ENCODE measurements around the gene SHISA7. TPM values are rescaled to one million over a fixed set of nuclear protein-coding genes. Genes with fewer than 3 reads are reported as not detected.

The SHISA7 gene
- total and polyA plus RNA-seq, 2 of the 4 experiments (the other 2 are of a cell fraction): not detected

- H4K91ac ChIP-seq (ENCODE audit: insufficient read depth, low read depth, low read length): no peak overlapping the region
- H2BK15ac ChIP-seq (ENCODE audit: low read depth, low read length): no peak overlapping the region
- peaks cover 18% of the 10 kb centered on the region for H3K9me1 ChIP-seq (ENCODE audit: insufficient read depth, low read length)
- H3K36me3 ChIP-seq (ENCODE audit: control insufficient read depth, insufficient read depth, low read length): peaks cover 9% of the 10 kb centered on the region; the same call in 1 of the 2 replicates
- H3K4me3 ChIP-seq (ENCODE audit: insufficient read depth, low read depth, low read length): no peak overlapping the region
- ChIA-PET CTCF (no interaction called here), POLR2A (ENCODE audit: unreplicated experiment) (no interaction called here)
- H3K4ac ChIP-seq (ENCODE audit: low read depth, low read length): no peak overlapping the region
- peak overlapping the region; percentile 16; the same call in 1 of the 2 replicates for H2AK5ac ChIP-seq (ENCODE audit: low read depth, low read length)
- no peak overlapping the region for H3K27ac ChIP-seq (ENCODE audit: insufficient read depth, low read length)
- H3K9ac ChIP-seq (ENCODE audit: low read depth, low read length): no peak overlapping the region
- peaks cover 14 to 36% of the 10 kb centered on the region in 2 experiments for H3K79me1 ChIP-seq (ENCODE audit: low read depth in 1 of 2, low read length in 2 of 2)
- H2BK5ac ChIP-seq (ENCODE audit: low read depth, low read length, poor library complexity, severe bottlenecking): no peak overlapping the region
- H3K9me3 ChIP-seq (ENCODE audit: control insufficient read depth, insufficient read depth, low read length): no peaks in the 10 kb centered on the region
- peak overlapping the region; percentile 65 for H2AK9ac ChIP-seq (replicated peaks; ENCODE audit: low read depth, low read length, poor library complexity)
- no peak overlapping the region for H4K8ac ChIP-seq (ENCODE audit: low read depth in 2 of 2, low read length in 2 of 2)
- H3K27me3 ChIP-seq (ENCODE audit: control insufficient read depth, insufficient read depth, low read length): no peaks in the 10 kb centered on the region
- no peak overlapping the region for H2BK120ac ChIP-seq (ENCODE audit: low read depth, low read length)
- no TSS peak for BruUV-seq (replicated peaks)
- H3K23ac ChIP-seq (ENCODE audit: low read depth, low read length): no peak overlapping the region
- dilution Hi-C loops (cut with HindIII; ENCODE audit: low sequenced_read_pairs, unreplicated experiment) (no loop called here), intact Hi-C loops (cut with micrococcal nuclease) (no loop called here), in situ Hi-C loops (cut with MboI; ENCODE audit: low sequenced_read_pairs) (loop anchor here (25.0 kb wide), 1 partner anchor 1016 kb away; the partner anchor contains the start of genes CDC42EP5 and LENG9)
- no peak overlapping the region for H2BK20ac ChIP-seq (ENCODE audit: low read depth, low read length)
- peaks cover 9% of the 10 kb centered on the region for H3K4me1 ChIP-seq (ENCODE audit: control insufficient read depth, insufficient read depth, low read length)
- WGBS, 2 experiments (ENCODE audit: extremely low coverage in 2 of 2, insufficient read length in 1 of 2): 81% methylated on average over 10 of the region's 12 CpGs; no CpG with 5 or more reads in 1 of the 2 experiments
- no peak overlapping the region for H3K4me2 ChIP-seq (ENCODE audit: low read depth, low read length)
- ATAC-seq (ENCODE audit: low read depth) (no peak), DNase-seq (no peak)
- H4K20me1 ChIP-seq (ENCODE audit: insufficient read depth, low read length): no peaks in the 10 kb centered on the region; the same call in 1 of the 2 replicates
- no peak overlapping the region for H3K14ac ChIP-seq (replicated peaks; ENCODE audit: low read depth, low read length)
- H3K56ac ChIP-seq (ENCODE audit: extremely low read depth, insufficient read depth, low read length): no peak overlapping the region
- H3K18ac ChIP-seq (ENCODE audit: low read depth, low read length): no peak overlapping the region
- no peak overlapping the region for H2AFZ ChIP-seq (replicated peaks; ENCODE audit: low read length, poor library complexity)
- TF ChIP-seq SMC3 (IDR thresholded peaks at IDR 0.05; ENCODE audit: low read depth, low read length) (no peak), RCOR1 (IDR thresholded peaks at IDR 0.05; ENCODE audit: insufficient replicate concordance, low read length) (no peak), BHLHE40 (IDR thresholded peaks at IDR 0.05; ENCODE audit: low read depth, low read length) (no peak), USF2 (IDR thresholded peaks at IDR 0.05; ENCODE audit: low read depth, low read length) (no peak), NFE2L2 (IDR thresholded peaks at IDR 0.05; ENCODE audit: low read depth, low read length) (no peak), POLR2A (IDR thresholded peaks at IDR 0.05; ENCODE audit: low read depth, low read length) (no peak), FOS (IDR thresholded peaks at IDR 0.05; ENCODE audit: low read depth, low read length) (no peak), RAD21 (IDR thresholded peaks at IDR 0.05; ENCODE audit: low read length) (no peak), CTCF (conservative IDR thresholded peaks at IDR 0.05; ENCODE audit: low read depth, low read length) (no peak), CEBPB (IDR thresholded peaks at IDR 0.05; ENCODE audit: low read depth, low read length) (no peak), MAZ (IDR thresholded peaks at IDR 0.05; ENCODE audit: borderline replicate concordance, low read depth, low read length) (no peak), ELK1 (IDR thresholded peaks at IDR 0.05; ENCODE audit: borderline replicate concordance, low read depth, low read length) (no peak), MXI1 (IDR thresholded peaks at IDR 0.05; ENCODE audit: borderline replicate concordance, low read depth, low read length) (no peak), RFX5 (IDR thresholded peaks at IDR 0.05; ENCODE audit: low read depth, low read length) (no peak), MAFK (IDR thresholded peaks at IDR 0.05; ENCODE audit: low read depth, low read length) (no peak), CHD1 (IDR thresholded peaks at IDR 0.05; ENCODE audit: low read depth, low read length) (no peak)
- H4K5ac ChIP-seq (ENCODE audit: low read depth, low read length): no peak overlapping the region
Observed at GRCh38 chr19:55478364-55478763, 35.3 kb upstream of the SHISA7 start.

Data from IMR-90 (cell line).